Posterior vena cava (tissue), 2 donors: Measurements from ENCODE around the gene TMEM114. TPM values are rescaled to one million over a fixed set of nuclear protein-coding genes. Genes with fewer than 3 reads are reported as not detected.
"Not testable (repeated sequence)": the region's sequence is repeated elsewhere in the genome, so short reads cannot be mapped to it uniquely, and the experiment has no call there.

Experiments used
- DNase-seq: peaks from one replicate; pipeline ENCODE4 v3.0.0-alpha.2; 2020; ENCODE audit warnings: low spot score
- intact Hi-C, 2 donors: fragments of 100-400 bp; cut with DNase I; formaldehyde crosslinking; loops; one replicate each; pipeline versions ENCODE4 v1.14.1 to v1.14.2; 2022 to 2023
- total RNA-seq, 2 donors: library from RNA; stranded (reverse); fragmentation: NEBNext Ultra II Directional; extraction: Animal tissue kit (Norgen Biotek cat#: 25700); gene quantifications; one replicate each; pipeline ENCODE4 v1.2.1, GENCODE V29; 2021
- donor health status: DM: yes; HTN: yes; CAD: no.
- donor health status: DM: yes; HTN: yes; CAD: no.

TMEM114 gene
- total RNA-seq, 2 donors from 2014 or later, result not detected

DNA sequence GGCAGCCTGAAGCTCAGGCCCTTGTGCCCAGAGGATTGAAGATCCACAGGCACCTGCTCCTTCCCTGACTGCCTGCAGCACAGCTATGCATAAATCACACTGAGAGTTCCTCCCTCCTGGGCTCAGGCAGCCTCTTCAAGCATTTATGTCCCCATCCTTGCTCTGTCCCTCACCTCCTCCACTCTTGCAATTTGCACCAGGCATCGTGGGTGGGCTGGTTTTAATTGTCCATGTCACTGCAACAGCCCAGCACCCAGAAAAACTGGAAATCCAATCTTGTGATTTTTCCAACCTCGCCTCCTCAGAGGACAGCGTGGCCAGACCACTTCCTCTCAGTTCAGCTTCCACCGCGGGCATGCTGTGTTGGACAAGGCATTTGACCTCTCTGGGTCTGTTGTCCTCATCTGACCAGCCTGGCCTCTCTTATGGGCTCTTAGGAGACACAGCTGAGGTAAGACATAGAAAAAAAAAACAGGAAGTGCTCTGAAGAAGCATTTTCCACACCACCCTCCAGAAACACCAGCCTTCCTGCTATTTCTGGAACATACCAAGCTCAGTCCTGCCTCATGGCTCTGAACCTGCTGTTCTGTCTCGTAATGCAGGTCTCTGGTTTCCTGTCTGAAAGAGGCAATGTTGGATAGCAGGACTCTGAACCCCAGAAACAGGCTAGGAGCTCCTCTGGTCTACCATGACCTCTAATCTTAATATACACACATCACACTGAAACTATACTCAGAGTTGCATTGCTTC lies 8.3 kb downstream of the TMEM114 start:
- intact Hi-C loops, result no loop called here

DNA sequence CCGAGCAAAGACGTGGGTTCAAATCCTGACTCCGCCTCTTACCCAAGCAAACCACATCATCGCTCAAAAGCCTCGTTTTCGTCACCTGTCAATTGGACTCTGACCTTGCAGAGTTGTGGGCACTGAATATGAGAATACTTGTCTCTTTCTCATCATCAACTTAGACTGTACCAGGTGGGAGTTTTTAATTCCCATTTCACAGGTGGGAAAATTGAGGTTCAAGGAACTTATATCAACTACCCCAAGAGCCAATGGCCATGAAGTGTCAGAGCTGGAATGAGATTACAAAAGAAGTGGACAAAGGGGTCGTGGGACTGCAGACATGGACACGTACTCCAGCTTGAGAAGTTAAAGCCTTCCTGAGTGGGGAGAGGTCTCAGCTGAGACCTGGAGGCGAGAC lies 10.8 kb downstream of the TMEM114 start:
- no peak for DNase-seq
- intact Hi-C loops, result loop anchor here in 1 of 2 donors (10.0 kb wide), 1 partner anchor 55 kb away; no protein-coding TSS in a partner anchor

More for the DNA sequence above, 8.3 kb downstream of the TMEM114 start:
- no peak for DNase-seq

DNA sequence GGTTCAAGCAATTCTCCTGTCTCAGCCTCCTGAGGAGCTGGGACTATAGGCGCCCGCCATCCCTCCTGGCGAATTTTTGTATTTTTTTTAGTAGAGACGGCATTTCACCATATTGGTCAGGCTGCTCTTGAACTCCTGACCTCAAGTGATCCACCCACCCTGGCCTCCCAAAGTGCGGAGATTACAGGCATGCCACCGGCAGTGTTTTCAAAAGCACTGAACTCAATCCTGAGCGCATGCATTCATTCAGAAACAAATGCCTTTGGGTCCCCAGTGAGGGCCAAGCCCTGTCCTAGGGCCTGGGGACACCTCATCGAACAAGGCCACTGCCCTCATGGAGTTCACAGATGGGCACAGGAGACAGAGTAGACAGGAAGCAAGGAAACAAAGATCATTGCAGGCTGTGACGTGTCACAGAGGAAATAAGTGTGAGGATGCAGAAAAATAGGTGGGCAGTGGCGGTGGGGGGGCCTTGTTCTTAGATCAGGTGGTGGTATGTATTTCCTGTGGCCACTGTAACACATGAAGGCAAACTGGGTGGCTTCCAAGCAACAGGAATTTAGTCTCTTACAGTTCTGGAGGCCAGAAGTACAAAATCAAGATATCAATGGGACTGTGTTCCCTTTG lies 12.5 kb downstream of the TMEM114 start:
- DNase-seq, result no peak
- intact Hi-C loops, result loop anchor here in 1 of 2 donors (10.0 kb wide), 1 partner anchor 57 kb away; no protein-coding TSS in a partner anchor

DNA sequence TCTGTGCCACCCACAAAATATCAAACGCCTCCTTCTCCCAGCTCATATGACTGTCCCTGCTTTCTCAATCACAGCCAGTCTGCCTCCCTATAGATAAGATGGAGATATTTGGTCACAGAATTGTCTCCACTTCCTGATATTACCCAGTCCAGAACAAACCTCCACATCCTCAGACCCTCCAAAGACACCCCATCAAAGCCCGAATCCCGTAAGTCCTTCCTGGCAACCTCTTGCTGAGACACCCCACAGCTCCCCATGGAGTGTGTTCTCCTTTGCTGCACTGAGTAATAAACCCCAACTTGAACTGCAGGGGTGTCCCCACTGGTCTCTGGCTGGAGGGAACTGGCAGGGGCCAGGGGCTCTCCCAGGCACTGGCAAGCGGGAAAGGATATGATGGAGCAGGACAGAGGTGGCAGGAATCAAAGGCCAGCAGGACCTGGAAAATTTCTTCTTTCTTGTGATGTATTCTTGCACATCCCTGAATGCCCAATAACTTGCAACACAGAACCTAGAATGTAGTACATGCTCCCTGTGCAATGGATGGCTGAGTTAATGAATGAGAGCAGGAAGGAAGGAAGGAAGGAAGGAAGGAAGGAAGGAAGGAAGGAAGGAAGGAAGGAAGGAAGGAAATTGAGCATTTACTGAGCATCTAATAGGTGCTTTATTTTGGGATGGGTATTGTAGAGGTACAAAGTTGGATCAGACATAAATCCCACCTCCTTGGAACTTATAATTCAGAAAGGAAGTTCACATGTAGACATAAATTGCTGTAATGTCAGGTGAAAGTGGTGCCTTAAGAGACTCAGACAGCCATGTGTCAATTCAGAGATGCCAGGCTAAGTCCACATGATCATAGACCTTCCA lies 13.9 kb downstream of the TMEM114 start:
- no peak for DNase-seq
- intact Hi-C loops, result loop anchor here in 1 of 2 donors (10.0 kb wide), 1 partner anchor 58 kb away; no protein-coding TSS in a partner anchor

DNA sequence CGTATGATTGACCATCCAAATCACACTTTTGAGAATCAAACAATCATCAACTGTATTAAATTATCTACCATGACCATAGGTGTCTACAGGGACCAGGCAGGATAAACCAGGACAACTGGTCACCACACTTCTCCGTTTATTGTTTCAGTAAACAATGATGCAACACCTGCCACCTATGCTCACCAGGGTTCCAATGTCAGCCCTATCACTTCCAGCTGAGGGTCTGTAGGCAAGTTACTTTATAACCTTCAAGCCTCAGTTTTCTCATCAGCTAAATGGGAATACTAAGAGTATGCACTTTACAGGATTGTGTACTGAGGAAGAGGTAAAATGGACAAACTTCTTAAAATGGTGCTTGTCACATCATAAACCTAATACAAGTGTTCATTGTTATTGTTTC lies 14.9 kb downstream of the TMEM114 start:
- DNase-seq, result no peak
- intact Hi-C loops, result loop anchor here in 1 of 2 donors (10.0 kb wide), 1 partner anchor 59 kb away; no protein-coding TSS in a partner anchor

DNA sequence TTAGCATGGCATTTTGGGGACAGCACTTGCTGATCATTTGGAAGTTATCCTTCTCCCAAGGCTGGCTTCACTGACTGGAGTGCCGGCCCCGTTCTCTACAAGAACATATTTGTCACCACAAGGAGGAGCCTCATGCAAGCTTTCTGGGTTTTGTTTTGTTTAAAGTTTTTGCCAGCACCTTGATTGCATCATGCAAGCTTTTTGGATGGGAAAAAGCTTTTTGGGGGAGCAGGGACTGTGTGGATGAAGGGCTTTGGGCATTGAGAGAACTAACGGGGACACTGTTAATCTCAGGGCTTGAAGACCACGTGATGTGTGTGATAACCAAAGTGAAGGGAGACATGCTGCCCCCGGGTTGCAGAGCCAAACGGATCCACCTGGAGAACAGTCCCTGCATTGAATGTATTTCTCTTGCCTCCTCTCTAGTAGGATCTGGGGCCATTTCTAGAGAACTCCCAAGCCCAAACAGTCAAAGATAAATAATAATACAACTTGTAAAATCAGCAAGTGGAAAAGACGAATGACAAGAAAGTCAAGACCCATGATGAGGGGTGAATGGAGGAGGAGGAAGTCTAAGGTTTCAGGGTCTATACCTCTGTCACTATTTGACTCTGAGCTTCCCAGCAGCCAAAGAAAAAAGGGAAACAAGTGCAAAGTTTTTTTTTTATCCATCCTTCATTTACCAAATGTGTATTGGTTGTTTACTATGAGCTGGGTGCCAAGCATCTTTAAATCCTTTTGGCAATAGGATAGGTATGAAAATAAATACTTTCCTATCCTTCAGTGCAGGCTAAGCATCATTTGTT lies 17.2 kb downstream of the TMEM114 start:
- DNase-seq, result no peak
- intact Hi-C loops, result loop anchor here in 1 of 2 donors (10.0 kb wide), 1 partner anchor 62 kb away; no protein-coding TSS in a partner anchor

DNA sequence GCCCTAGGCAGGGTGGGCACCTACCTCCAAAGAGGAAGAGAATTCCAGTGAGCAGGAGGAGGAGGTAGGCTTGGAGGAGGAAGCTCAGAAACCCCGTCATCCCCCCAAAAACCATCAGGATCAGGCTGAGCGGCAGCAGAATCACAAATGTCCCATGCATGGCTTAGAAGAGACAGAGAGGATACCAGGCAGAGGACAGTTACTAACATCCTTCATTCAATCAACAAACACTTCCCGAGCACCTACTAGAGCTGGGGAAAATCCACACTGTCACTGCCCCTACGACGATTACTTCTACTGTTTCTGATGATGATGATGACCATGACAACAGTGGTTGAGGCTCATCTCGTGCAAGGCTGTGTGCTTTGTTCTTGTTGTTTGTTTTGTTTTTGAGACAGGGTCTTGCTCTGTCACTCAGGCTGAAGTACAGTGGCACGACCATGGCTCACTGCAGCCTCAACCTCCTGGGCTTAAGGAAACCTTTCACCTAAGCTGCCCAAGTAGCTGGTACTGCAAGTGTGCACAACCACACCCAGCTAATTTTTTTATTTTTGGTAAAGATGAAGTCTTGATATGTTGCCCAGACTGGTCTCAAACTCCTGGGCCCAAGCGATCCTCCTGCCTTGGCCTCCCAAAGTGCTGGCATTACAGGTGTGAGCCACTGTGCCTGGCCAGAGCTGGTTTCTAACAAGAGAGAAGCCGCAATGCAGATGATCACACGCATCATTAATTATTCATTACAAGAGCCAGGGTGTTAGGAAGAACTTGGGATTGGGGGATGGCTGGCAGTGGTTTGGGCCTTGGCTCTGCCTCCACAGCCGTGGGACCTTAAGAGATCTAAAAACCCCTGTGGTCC lies 18.0 kb downstream of the TMEM114 start:
- no peak for DNase-seq
- intact Hi-C loops, result loop anchor here in 1 of 2 donors (10.0 kb wide), 1 partner anchor 63 kb away; no protein-coding TSS in a partner anchor

DNA sequence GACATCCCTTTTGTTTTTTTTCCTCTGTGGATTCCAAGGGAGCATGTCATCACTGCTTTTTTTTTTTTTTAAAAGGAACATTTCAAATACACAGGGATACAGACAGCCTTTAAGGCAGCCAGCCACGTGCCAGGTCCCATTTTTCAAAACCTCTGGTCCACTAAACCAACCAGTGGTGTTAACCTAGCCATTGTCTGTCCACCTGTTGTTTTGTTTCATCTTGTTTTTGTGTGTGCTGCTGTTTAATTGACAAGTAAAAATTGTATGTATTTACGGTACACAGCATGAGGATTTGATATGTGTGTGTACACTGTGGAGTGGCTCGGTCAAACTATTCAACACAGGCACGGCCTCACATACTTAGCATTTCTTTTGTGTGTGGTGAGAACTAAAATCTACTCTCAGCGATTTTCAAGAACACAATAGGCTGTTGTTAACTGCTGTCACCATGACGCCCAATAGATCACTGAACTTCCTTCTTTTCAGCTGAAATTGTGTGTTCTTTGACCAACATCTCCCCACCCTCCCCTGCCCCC lies 19.2 kb downstream of the TMEM114 start:
- intact Hi-C loops, result loop anchor here in 1 of 2 donors (10.0 kb wide), 1 partner anchor 64 kb away; no protein-coding TSS in a partner anchor
- no peak for DNase-seq

DNA sequence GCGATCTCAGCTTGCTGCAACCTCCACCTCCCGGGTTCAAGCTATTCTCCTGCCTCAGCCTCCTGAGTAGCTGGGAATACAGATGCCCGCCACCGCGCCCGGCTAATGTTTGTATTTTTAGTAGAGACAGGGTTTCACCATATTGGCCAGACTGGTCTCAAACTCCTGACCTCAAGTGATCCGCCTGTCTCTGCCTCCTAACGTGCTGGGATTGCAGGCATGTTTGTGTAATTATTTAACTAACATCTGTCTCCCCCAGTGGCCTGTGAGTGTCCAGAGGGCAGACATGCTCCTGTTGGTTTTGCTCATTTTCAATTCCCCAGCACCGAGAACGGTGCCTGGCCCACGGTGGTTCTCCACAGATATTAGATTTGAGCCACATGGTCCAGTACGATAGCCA lies 19.9 kb downstream of the TMEM114 start:
- DNase-seq, result not testable (repeated sequence)
- intact Hi-C loops, result loop anchor here in 1 of 2 donors (10.0 kb wide), 1 partner anchor 64 kb away; no protein-coding TSS in a partner anchor

DNA sequence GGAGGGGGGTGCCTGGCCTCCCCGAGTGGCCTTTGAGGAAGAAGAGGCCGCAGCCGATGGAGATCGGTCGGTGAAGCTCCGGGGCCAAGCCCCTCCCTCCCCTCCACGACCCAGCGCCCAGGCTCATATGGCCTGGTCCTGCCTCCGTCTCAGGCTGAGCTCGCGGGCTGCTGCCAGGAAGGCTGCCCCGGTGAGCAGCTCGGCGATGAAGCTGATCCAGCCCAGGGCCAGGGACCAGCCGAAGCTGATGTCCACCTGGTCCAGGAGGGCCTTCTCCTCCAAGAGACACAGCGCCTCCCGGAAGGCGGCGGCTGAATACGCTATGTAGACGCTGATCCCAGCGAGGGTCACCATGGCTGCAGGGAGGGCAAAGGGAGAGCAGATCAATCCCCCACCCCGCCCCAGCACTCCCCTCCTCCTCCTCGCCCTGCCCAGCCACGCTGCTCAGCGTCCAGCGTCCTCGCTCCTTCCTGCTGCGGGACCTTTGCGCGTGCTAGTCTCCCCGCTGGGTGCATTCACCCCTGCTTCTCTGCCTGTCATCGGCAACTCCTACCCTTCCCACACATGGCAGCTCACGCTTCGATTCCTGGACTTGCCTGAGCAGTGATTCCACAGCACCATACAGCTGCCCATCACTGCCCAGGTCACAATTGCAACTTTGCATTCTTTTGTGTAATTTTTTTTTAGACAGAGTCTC lies 20.5 kb downstream of the TMEM114 start:
- intact Hi-C loops, result loop anchor here in 1 of 2 donors (5.0 to 10.0 kb wide), 2 partner anchors 65 to 313 kb away; partner anchors contain the start of gene LITAFD
- no peak for DNase-seq

DNA sequence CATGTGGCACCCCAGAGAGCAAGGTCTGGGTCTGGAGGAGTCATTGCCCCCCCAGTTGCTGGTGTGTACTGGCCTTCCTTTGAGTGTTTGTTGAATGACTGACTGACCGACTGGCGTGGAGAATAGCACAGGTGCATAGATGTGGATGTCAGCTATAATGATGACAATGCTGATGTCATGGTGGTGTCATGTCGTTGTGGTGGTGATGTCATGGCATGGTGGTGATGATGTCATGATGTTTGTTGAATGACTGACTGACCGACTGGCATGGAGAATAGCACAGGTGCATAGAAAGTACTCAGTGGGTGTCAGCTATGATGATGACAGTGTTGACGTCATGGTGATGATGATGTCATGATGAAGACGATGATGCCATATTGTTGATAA lies 22.1 kb downstream of the TMEM114 start:
- intact Hi-C loops, result loop anchor here in 1 of 2 donors (5.0 kb wide), 1 partner anchor 314 kb away; the partner anchor contains the start of gene LITAFD
- no peak for DNase-seq

DNA sequence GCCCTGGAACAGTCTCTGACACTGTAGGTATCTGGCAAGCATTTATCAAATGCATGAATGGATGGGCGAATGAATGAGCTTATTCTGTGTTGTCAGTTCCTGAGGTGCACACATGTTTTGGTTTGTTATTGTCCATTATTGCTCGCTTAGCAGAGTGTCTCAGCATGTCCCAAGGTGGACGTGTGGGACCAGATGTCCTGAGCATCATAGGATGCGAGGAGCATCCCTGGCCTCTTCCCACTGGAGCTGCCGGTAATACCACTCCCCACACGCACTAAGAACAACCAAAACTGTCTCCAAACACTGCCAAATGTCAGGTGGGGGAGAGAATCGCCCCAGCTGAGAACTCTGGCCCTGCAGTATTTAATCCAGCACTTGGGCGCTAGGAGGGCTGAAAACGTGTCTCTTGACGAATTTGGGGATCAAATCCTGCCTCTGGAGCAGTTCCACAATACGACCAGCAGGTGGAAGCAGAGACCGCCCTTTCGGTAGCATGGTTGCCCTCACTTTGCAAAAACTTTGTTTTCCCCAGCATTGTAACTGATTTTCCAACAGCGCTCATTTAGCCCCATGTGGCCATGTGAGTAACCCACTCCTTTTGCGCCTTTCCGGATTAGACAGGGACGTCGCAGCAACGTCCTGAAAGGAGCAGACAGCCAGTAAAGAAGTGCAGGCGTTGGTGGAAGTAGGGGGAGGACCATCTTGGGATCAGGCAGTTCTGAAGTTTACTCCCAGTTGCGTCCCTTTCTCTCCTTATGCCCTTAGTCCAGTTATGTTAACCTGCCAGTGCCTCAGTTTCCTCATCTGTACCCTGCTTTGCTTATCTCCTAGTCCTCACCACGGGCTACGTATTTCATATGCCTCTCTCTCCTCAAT lies 22.7 kb downstream of the TMEM114 start:
- peak; percentile 88 for DNase-seq
- intact Hi-C loops, result loop anchor here (2.0 to 5.0 kb wide), 2 partner anchors 313 to 315 kb away; partner anchors contain the start of gene LITAFD (in 1 of the 2)

DNA sequence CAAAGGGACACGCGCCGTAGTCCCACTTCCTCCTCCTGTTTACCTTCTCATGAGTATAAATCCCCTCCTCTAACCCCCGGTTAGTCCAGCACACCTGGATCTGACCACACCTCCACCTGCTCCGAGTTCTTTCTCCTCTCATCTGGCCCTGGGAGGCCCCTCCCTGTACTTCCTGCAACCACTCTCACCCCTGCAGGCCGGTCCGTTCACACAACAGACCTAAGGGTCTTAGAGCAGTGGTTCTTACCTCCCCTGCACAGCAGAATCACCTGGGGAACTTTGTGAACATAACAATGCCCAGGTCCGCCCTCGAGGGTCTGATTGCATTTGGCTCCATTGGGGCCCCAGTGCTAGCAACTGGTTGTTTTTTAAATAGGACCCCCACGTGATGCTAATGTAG lies 24.8 kb downstream of the TMEM114 start:
- intact Hi-C loops, result loop anchor here in 1 of 2 donors (5.0 kb wide), 1 partner anchor 317 kb away; the partner anchor contains the start of gene LITAFD

DNA sequence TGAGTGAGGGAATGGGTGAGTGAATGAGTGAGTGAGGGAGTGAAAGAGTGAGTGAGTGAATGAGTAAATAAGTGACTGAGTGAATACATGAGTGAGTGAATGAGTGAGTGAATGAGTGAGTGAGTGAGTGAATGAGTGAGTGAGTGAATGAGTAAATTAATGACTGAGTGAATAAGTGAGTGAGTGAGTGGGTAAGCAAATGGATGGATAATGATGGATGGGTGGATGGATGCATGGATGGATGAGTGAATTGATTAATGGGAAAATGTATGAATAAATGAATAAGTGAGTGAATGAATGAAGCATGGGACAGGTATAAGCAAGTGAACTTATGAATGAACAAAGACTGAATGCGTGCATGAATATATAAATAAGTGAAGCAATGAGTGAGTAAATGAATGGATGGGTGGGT lies 25.4 kb downstream of the TMEM114 start:
- intact Hi-C loops, result loop anchor here in 1 of 2 donors (5.0 kb wide), 1 partner anchor 317 kb away; the partner anchor contains the start of gene LITAFD
- no peak for DNase-seq

More for the DNA sequence above, 24.8 kb downstream of the TMEM114 start:
- DNase-seq, result no peak

DNA sequence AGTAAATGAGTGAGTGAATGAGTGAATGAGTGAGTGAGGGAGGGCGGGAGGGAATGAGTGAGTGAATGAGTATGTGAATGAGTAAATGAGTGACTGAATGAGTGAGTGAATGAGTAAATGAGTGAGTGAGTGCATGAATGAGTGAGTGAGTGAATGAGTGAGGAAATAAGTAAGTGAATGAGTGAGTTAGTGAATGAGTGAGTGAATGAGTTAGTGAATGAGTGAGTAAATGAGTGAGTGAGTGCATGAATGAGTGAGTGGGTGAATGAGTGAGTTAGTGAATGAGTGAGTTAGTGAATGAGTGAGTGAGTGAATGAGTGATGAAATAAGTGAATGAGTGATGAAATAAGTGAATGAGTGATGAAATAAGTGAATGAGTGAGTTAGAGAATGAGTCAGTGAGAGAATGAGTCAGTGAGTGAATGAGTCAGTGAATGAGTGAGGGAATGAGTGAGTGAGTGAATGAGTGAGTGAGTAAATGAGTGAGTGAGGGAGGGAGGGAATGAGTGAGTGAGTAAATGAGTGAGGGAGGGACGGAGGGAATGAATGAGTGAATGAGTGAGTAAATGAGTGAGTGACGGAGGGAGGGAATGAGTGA lies 26.3 kb downstream of the TMEM114 start:
- DNase-seq, intact Hi-C loops: not testable (repeated sequence)
